GM06990 (cell line): ENCODE measurements around the gene NFATC2.

Source experiments
- DNase-seq: peaks from one replicate; pipeline ENCODE4 v3.0.0-alpha.2; 2011; ENCODE audit not compliant: insufficient read length; ENCODE audit errors: extremely low read depth
- H3K27me3 ChIP-seq: replicated peaks from 2 replicates; pipeline ENCODE4 v1.6.0; 2011; ENCODE audit warnings: low read length; ENCODE audit not compliant: control insufficient read depth, insufficient read depth
- H3K36me3 ChIP-seq: 2 replicates; pipeline ENCODE4 v1.5.1; 2011; ENCODE audit warnings: low read length; ENCODE audit not compliant: control insufficient read depth, insufficient read depth
- H3K4me3 ChIP-seq: replicated peaks from 2 replicates; pipeline ENCODE4 v1.5.1; 2011; ENCODE audit warnings: low read depth, mild to moderate bottlenecking, control low read depth, low read length
- CTCF ChIP-seq: IDR thresholded peaks from 2 replicates; pipeline ENCODE4 v1.5.1; 2011; ENCODE audit warnings: low read length, control low read depth, mild to moderate bottlenecking, inconsistent platforms; ENCODE audit not compliant: insufficient read depth, poor library complexity, severe bottlenecking

The NFATC2 gene

GRCh38 chr20:51398083-51398482, 144.4 kb downstream of the NFATC2 start:
- peaks cover 4% of the 10 kb centered on the region; the same call in 1 of the 2 replicates for H3K36me3 ChIP-seq

GRCh38 chr20:51397137-51397536, 145.4 kb downstream of the NFATC2 start:
- Histone ChIP-seq H3K4me3 (no peak overlapping the region), H3K27me3 (no peaks in the 10 kb centered on the region), H3K36me3 (peaks cover 4% of the 10 kb centered on the region; the same call in 1 of the 2 replicates)
- no peak for TF ChIP-seq CTCF
- DNase-seq = no peak

More at GRCh38 chr20:51398083-51398482, 144.4 kb downstream of the NFATC2 start:
- no peak for DNase-seq
- no peaks in the 10 kb centered on the region for H3K27me3 ChIP-seq
- TF ChIP-seq CTCF = no peak
- no peak overlapping the region for H3K4me3 ChIP-seq

GRCh38 chr20:51396365-51396909, 146.1 kb downstream of the NFATC2 start:
- no peak for DNase-seq
- no peak overlapping the region for H3K4me3 ChIP-seq
- peaks cover 4% of the 10 kb centered on the region; the same call in 1 of the 2 replicates for H3K36me3 ChIP-seq
- TF ChIP-seq CTCF = no peak
- no peaks in the 10 kb centered on the region for H3K27me3 ChIP-seq

- no peak for DNase-seq
- Histone ChIP-seq H3K4me3 (no peak overlapping the region), H3K36me3 (peaks cover 9% of the 10 kb centered on the region), H3K27me3 (no peaks in the 10 kb centered on the region)
- TF ChIP-seq CTCF = no peak
These were observed 147.8 kb downstream of the NFATC2 start for GRCh38 chr20:51394706-51395105.

GRCh38 chr20:51393571-51393970, 148.9 kb downstream of the NFATC2 start:
- Histone ChIP-seq H3K27me3 (no peaks in the 10 kb centered on the region), H3K4me3 (no peak overlapping the region), H3K36me3 (peaks cover 9% of the 10 kb centered on the region)
- DNase-seq = no peak
- no peak for TF ChIP-seq CTCF
